Thymus (tissue), 11 donors: Measurements from ENCODE around the gene DHCR7. TPM values are rescaled to one million over a fixed set of nuclear protein-coding genes. Genes with fewer than 3 reads are reported as not detected.

Source experiments
- DNase-seq, 9 donors: peaks; one replicate each; pipeline ENCODE4 v3.0.0-alpha.2; 2013; ENCODE audit warnings: low spot score in 9 of 9, low read depth in 6 of 9, missing footprints in 1 of 9
- H3K27ac ChIP-seq, 2 donors: one replicate each; pipeline ENCODE4 v1.5.1; 2013; ENCODE audit warnings: control low read depth in 1 of 2, low read depth in 1 of 2, low read length in 1 of 2, mild to moderate bottlenecking in 1 of 2, moderate library complexity in 1 of 2
- H3K27me3 ChIP-seq, 2 donors: one replicate each; pipeline ENCODE4 v1.5.1; 2013; ENCODE audit warnings: low read length in 1 of 2; ENCODE audit not compliant: control insufficient read depth in 2 of 2, insufficient read depth in 1 of 2
- H3K36me3 ChIP-seq, 2 donors: one replicate each; pipeline ENCODE4 v1.5.1; 2013; ENCODE audit warnings: low read length in 1 of 2, mild to moderate bottlenecking in 1 of 2, moderate library complexity in 1 of 2; ENCODE audit not compliant: control insufficient read depth in 2 of 2, insufficient read depth in 2 of 2
- H3K4me1 ChIP-seq, 2 donors: one replicate each; pipeline ENCODE4 v1.5.1; 2013; ENCODE audit warnings: low read length in 2 of 2; ENCODE audit not compliant: control insufficient read depth in 2 of 2, insufficient read depth in 2 of 2
- H3K4me3 ChIP-seq, 2 donors: one replicate each; pipeline ENCODE4 v1.5.1; 2013; ENCODE audit warnings: low read length in 2 of 2, control low read depth in 1 of 2, mild to moderate bottlenecking in 1 of 2
- H3K9me3 ChIP-seq, 2 donors: one replicate each; pipeline ENCODE4 v1.5.1; 2013; ENCODE audit warnings: low read length in 1 of 2, mild to moderate bottlenecking in 1 of 2; ENCODE audit not compliant: control insufficient read depth in 2 of 2, insufficient read depth in 1 of 2
- WGBS: extraction: QIAGEN DNeasy Blood & Tissue Kit; methylation state at CpG from one replicate; pipeline ENCODE4 v1.1.7; 2013; 5-methylcytosine and 5-hydroxymethylcytosine counted together
- polyA plus RNA-seq: library from polyadenylated mRNA; stranded (reverse); fragments of 200-250 nt; gene quantifications from one replicate; pipeline ENCODE4 v1.2.3, GENCODE V29; 2013
- total RNA-seq: library from RNA; stranded (reverse); fragments of 120-200 nt; gene quantifications from one replicate; pipeline ENCODE4 v1.2.4, GENCODE V29; 2013
- donor health status: healthy.

Gene DHCR7
- total and polyA plus RNA-seq, 2 donors: 4.1 to 4.5 TPM

GRCh38 chr11:71399341-71399740, 48.9 kb downstream of the DHCR7 start:
- Histone ChIP-seq H3K36me3 (no peaks in the 10 kb centered on the region), H3K27ac (no peak overlapping the region), H3K4me1 (peaks cover 0 to 2% of the 10 kb centered on the region in 2 donors), H3K27me3 (no peaks in the 10 kb centered on the region), H3K4me3 (no peak overlapping the region), H3K9me3 (no peaks in the 10 kb centered on the region)
- DNase-seq: no peak
- WGBS: 94% methylated on average over 7 of the region's 7 CpGs

GRCh38 chr11:71397961-71398360, 50.2 kb downstream of the DHCR7 start:
- Histone ChIP-seq H3K4me3 (no peak overlapping the region), H3K27me3 (no peaks in the 10 kb centered on the region), H3K36me3 (no peaks in the 10 kb centered on the region), H3K9me3 (no peaks in the 10 kb centered on the region), H3K4me1 (peaks cover 0 to 2% of the 10 kb centered on the region in 2 donors), H3K27ac (no peak overlapping the region)
- no peak for DNase-seq
- WGBS: 97% methylated on average over 17 of the region's 17 CpGs

GRCh38 chr11:71397331-71397860, 50.8 kb downstream of the DHCR7 start:
- no peaks in the 10 kb centered on the region for H3K27me3 ChIP-seq
- H3K36me3 ChIP-seq: no peaks in the 10 kb centered on the region
- H3K4me1 ChIP-seq: peaks cover 0 to 2% of the 10 kb centered on the region in 2 donors
- no peaks in the 10 kb centered on the region for H3K9me3 ChIP-seq
- H3K27ac ChIP-seq: no peak overlapping the region
- 86% methylated on average over 10 of the region's 10 CpGs for WGBS
- DNase-seq: no peak
- H3K4me3 ChIP-seq: no peak overlapping the region

- no peaks in the 10 kb centered on the region for H3K27me3 ChIP-seq
- no peak for DNase-seq
- H3K9me3 ChIP-seq: no peaks in the 10 kb centered on the region
- peaks cover 0 to 2% of the 10 kb centered on the region in 2 donors for H3K4me1 ChIP-seq
- no peak overlapping the region for H3K27ac ChIP-seq
- no peaks in the 10 kb centered on the region for H3K36me3 ChIP-seq
- no peak overlapping the region for H3K4me3 ChIP-seq
- 67% methylated on average over 16 of the region's 16 CpGs for WGBS
Observed at GRCh38 chr11:71396548-71397123, 51.6 kb downstream of the DHCR7 start.

GRCh38 chr11:71395774-71396173, 52.4 kb downstream of the DHCR7 start:
- Histone ChIP-seq H3K36me3 (no peaks in the 10 kb centered on the region), H3K9me3 (no peaks in the 10 kb centered on the region), H3K4me3 (no peak overlapping the region), H3K4me1 (peaks cover 0 to 2% of the 10 kb centered on the region in 2 donors), H3K27ac (no peak overlapping the region), H3K27me3 (no peaks in the 10 kb centered on the region)
- no peak for DNase-seq
- WGBS: 94% methylated on average over 7 of the region's 7 CpGs

- Histone ChIP-seq H3K4me3 (no peak overlapping the region), H3K4me1 (peaks cover 0 to 2% of the 10 kb centered on the region in 2 donors), H3K36me3 (no peaks in the 10 kb centered on the region), H3K27me3 (no peaks in the 10 kb centered on the region), H3K9me3 (no peaks in the 10 kb centered on the region), H3K27ac (no peak overlapping the region)
- WGBS: 77% methylated on average over 7 of the region's 7 CpGs
- DNase-seq: no peak
Observed at GRCh38 chr11:71395263-71395560, 53.0 kb downstream of the DHCR7 start.

GRCh38 chr11:71393283-71393682, 54.9 kb downstream of the DHCR7 start:
- Histone ChIP-seq H3K4me3 (no peak overlapping the region), H3K4me1 (peaks cover 0 to 2% of the 10 kb centered on the region in 2 donors), H3K27ac (no peak overlapping the region), H3K9me3 (no peaks in the 10 kb centered on the region), H3K36me3 (no peaks in the 10 kb centered on the region), H3K27me3 (peaks cover 0 to 3% of the 10 kb centered on the region in 2 donors)
- WGBS: 95% methylated on average over 2 of the region's 2 CpGs
- DNase-seq: no peak

- WGBS: 77% methylated on average over 8 of the region's 8 CpGs
- Histone ChIP-seq H3K4me1 (peaks cover 0 to 2% of the 10 kb centered on the region in 2 donors), H3K27ac (no peak overlapping the region), H3K9me3 (peaks cover 0 to 1% of the 10 kb centered on the region in 2 donors), H3K27me3 (peaks cover 0 to 3% of the 10 kb centered on the region in 2 donors), H3K36me3 (no peaks in the 10 kb centered on the region), H3K4me3 (no peak overlapping the region)
- DNase-seq: no peak
Observed at GRCh38 chr11:71391796-71392195, 56.4 kb downstream of the DHCR7 start.

GRCh38 chr11:71391352-71391751, 56.8 kb downstream of the DHCR7 start:
- peaks cover 0 to 3% of the 10 kb centered on the region in 2 donors for H3K27me3 ChIP-seq
- H3K9me3 ChIP-seq: peaks cover 0 to 1% of the 10 kb centered on the region in 2 donors
- no peak overlapping the region for H3K4me3 ChIP-seq
- no peaks in the 10 kb centered on the region for H3K36me3 ChIP-seq
- 94% methylated on average over 5 of the region's 5 CpGs for WGBS
- no peak overlapping the region for H3K27ac ChIP-seq
- no peaks in the 10 kb centered on the region for H3K4me1 ChIP-seq
- no peak for DNase-seq
